PC-9 (cell line): ENCODE results near the gene PVALEF. TPM values are rescaled to one million over a fixed set of nuclear protein-coding genes. Genes with fewer than 3 reads are reported as not detected.

Experiments used
- BruUV-seq: library from RNA; stranded (reverse); fragments of 400-500 nt; replicated peaks from 2 replicates; lab custom pipeline; 2021; lab: Mats Ljungman, UMichigan
- CTCF ChIA-PET: fragments of 300-600 bp; sonication (Branson Sonifier 250); formaldehyde crosslinking; loops from one replicate; lab custom pipeline; 2022; ENCODE audit warnings: antibody characterized with exemption; lab: Charles Lee
- POLR2A ChIA-PET: fragments of 300-600 bp; sonication (Branson Sonifier 250); formaldehyde crosslinking; loops from one replicate; lab custom pipeline; 2022; ENCODE audit warnings: antibody characterized with exemption; ENCODE audit not compliant: unreplicated experiment; lab: Charles Lee
- DNase-seq, 2 experiments: peaks; one replicate each; pipeline versions ENCODE4 v3.0.0 to v3.0.0-alpha.2; 2015 to 2022; ENCODE audit warnings: mixed read lengths in 1 of 2
- H2AFZ ChIP-seq: fragments of 200-600 bp; sonication (generic); 2 replicates; pipeline ENCODE4 v1.8.1; 2017; ENCODE audit warnings: antibody characterized with exemption
- H3F3A ChIP-seq: fragments of 200-600 bp; sonication (generic); 2 replicates; pipeline ENCODE4 v1.8.1; 2017; ENCODE audit warnings: antibody characterized with exemption, mild to moderate bottlenecking, low read depth; ENCODE audit not compliant: insufficient read depth
- H3K27ac ChIP-seq: fragments of 200-600 bp; sonication (generic); 2 replicates; pipeline ENCODE4 v1.6.1; 2016; ENCODE audit warnings: mixed run types
- H3K27me3 ChIP-seq: fragments of 200-600 bp; sonication (generic); 2 replicates; pipeline ENCODE4 v1.6.1; 2016; ENCODE audit warnings: low read depth, mixed run types; ENCODE audit not compliant: insufficient read depth
- H3K36me3 ChIP-seq: fragments of 200-600 bp; sonication (generic); 2 replicates; pipeline ENCODE4 v1.6.1; 2016; ENCODE audit warnings: low read depth, mixed run types
- H3K4me1 ChIP-seq: fragments of 200-600 bp; sonication (generic); replicated peaks from 2 replicates; pipeline ENCODE4 v1.6.1; 2016; ENCODE audit warnings: mixed run types; ENCODE audit not compliant: insufficient read depth
- H3K4me2 ChIP-seq: fragments of 200-600 bp; sonication (generic); 2 replicates; pipeline ENCODE4 v1.6.1; 2017; ENCODE audit warnings: mixed run types
- H3K4me3 ChIP-seq: fragments of 200-600 bp; sonication (generic); 2 replicates; pipeline ENCODE4 v1.6.1; 2016; ENCODE audit warnings: mixed run types
- H3K79me2 ChIP-seq: fragments of 200-600 bp; sonication (generic); 2 replicates; pipeline ENCODE4 v1.6.1; 2017; ENCODE audit warnings: low read depth, mixed run types
- H3K9me2 ChIP-seq: fragments of 200-600 bp; sonication (generic); 2 replicates; pipeline ENCODE4 v1.8.1; 2017; ENCODE audit warnings: mild to moderate bottlenecking; ENCODE audit not compliant: insufficient read depth
- H3K9me3 ChIP-seq: fragments of 200-600 bp; sonication (generic); 2 replicates; pipeline ENCODE4 v1.8.1; 2016; ENCODE audit warnings: low read depth; ENCODE audit not compliant: insufficient read depth
- H4K20me1 ChIP-seq: fragments of 200-600 bp; sonication (generic); 2 replicates; pipeline ENCODE4 v1.8.1; 2017; ENCODE audit not compliant: insufficient read depth
- CTCF ChIP-seq: fragments of 200-600 bp; sonication (generic); conservative IDR thresholded peaks from 2 replicates; pipeline ENCODE4 v1.6.1; 2017; ENCODE audit warnings: mixed run types, antibody characterized with exemption, mild to moderate bottlenecking, moderate library complexity
- EZH2 ChIP-seq: fragments of 200-600 bp; sonication (generic); IDR thresholded peaks from 2 replicates; pipeline ENCODE4 v1.8.0; 2017; ENCODE audit warnings: antibody characterized with exemption, low read depth
- intact Hi-C: fragments of 100-400 bp; cut with micrococcal nuclease; formaldehyde crosslinking; loops from one replicate; pipeline ENCODE4 v1.10.0; 2022; ENCODE audit not compliant: unreplicated experiment
- total RNA-seq: library from RNA; stranded (reverse); gene quantifications from 2 replicates; pipeline ENCODE4 v1.2.3, GENCODE V29; 2021

The PVALEF gene
- total RNA-seq, 1 experiment from 2014 or later, result not detected

DNA sequence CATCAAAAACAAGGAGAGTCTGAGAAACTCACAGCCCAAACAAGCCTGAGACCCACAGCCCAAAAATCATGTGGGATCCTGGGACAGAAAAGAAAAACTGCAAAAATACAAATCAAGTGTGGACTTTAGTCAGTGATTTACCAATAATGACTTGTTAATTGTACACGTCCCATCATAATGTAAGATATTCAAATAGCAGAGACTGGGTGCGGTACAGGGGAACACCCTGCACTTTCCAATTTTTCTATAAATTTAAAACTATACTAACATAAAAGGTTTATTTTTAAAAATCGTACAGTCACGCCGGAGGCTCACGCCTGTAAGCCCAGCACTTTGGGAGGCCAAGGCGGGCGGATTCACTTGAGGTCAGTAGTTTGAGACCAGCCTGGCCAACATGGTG, 48.7 kb downstream of the PVALEF start:
- no peaks in the 10 kb centered on the region for H3F3A ChIP-seq
- no peak for DNase-seq
- POLR2A ChIA-PET, result no interaction called here
- BruUV-seq, result no TSS peak
- no peaks in the 10 kb centered on the region for H4K20me1 ChIP-seq
- no peak overlapping the region for H3K4me2 ChIP-seq
- intact Hi-C loops, result no loop called here
- no peaks in the 10 kb centered on the region for H3K4me1 ChIP-seq
- H3K27ac ChIP-seq, result no peak overlapping the region
- no peaks in the 10 kb centered on the region for H3K27me3 ChIP-seq
- no peaks in the 10 kb centered on the region for H3K9me2 ChIP-seq
- no peak overlapping the region for H3K4me3 ChIP-seq
- no peak for TF ChIP-seq CTCF
- no peak for TF ChIP-seq EZH2
- CTCF ChIA-PET, result no interaction called here
- H3K9me3 ChIP-seq, result no peaks in the 10 kb centered on the region
- no peak overlapping the region for H2AFZ ChIP-seq
- no peaks in the 10 kb centered on the region for H3K79me2 ChIP-seq
- no peaks in the 10 kb centered on the region for H3K36me3 ChIP-seq

DNA sequence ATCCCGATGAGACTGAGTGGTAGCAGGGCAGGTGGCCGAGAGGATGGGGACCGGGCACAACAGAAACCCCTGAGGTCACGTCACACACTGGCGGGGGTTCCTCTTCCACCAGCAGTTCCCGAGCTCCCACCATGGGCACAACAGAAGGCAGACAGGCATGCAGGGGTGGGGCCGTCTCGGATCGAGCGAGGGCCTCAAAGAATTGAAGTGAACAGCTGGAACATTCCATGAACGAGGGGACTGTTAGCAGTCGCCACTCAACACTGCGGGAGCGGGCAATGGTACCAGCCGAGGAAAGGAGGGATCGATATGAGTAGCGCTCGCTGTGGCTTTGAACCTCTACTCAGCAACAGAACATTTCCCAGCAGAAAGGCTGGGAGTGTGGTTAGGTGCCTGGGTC, 52.2 kb downstream of the PVALEF start:
- no peak overlapping the region for H2AFZ ChIP-seq
- no peak overlapping the region for H3K27ac ChIP-seq
- H3F3A ChIP-seq, result no peaks in the 10 kb centered on the region
- no peaks in the 10 kb centered on the region for H3K79me2 ChIP-seq
- H3K4me1 ChIP-seq, result 0 out of 2 replicates have a peak, but pooled peaks cover 5% of the 10 kb centered on the region
- no TSS peak for BruUV-seq
- TF ChIP-seq CTCF (no peak), EZH2 (no peak)
- no peaks in the 10 kb centered on the region for H3K9me2 ChIP-seq
- no peak overlapping the region for H3K4me3 ChIP-seq
- H3K4me2 ChIP-seq, result no peak overlapping the region
- CTCF ChIA-PET, result no interaction called here
- H3K36me3 ChIP-seq, result no peaks in the 10 kb centered on the region
- DNase-seq, result no peak
- no peaks in the 10 kb centered on the region for H3K9me3 ChIP-seq
- no peaks in the 10 kb centered on the region for H4K20me1 ChIP-seq
- intact Hi-C loops, result no loop called here
- POLR2A ChIA-PET, result no interaction called here
- no peaks in the 10 kb centered on the region for H3K27me3 ChIP-seq

GRCh38 chr17:81218459-81218858, 53.2 kb downstream of the PVALEF start:
- CTCF ChIA-PET, result interaction anchor here (0.6 kb wide), 1 partner anchor 880 kb away, joined by 12 read pairs; no protein-coding TSS in a partner anchor
- DNase-seq, result no peak
- POLR2A ChIA-PET, result no interaction called here

More at GRCh38 chr17:81218459-81218858, 53.2 kb downstream of the PVALEF start:
- no peak overlapping the region for H3K27ac ChIP-seq
- H3K79me2 ChIP-seq, result no peaks in the 10 kb centered on the region
- no peaks in the 10 kb centered on the region for H3F3A ChIP-seq
- no peak overlapping the region for H3K4me2 ChIP-seq
- H2AFZ ChIP-seq, result no peak overlapping the region
- H3K27me3 ChIP-seq, result no peaks in the 10 kb centered on the region
- H3K4me1 ChIP-seq, result 0 out of 2 replicates have a peak, but pooled peaks cover 7% of the 10 kb centered on the region
- no peaks in the 10 kb centered on the region for H3K9me3 ChIP-seq
- H4K20me1 ChIP-seq, result no peaks in the 10 kb centered on the region
- H3K36me3 ChIP-seq, result no peaks in the 10 kb centered on the region
- no peak overlapping the region for H3K4me3 ChIP-seq
- no peak for TF ChIP-seq EZH2
- TF ChIP-seq CTCF, result no peak
- intact Hi-C loops, result no loop called here
- H3K9me2 ChIP-seq, result no peaks in the 10 kb centered on the region
- no TSS peak for BruUV-seq
